ENCODE results near the gene ANKRD13A.

- TF ChIP-seq CTCF (conservative IDR thresholded peaks at IDR 0.05; ENCODE audit: low read depth in 2 of 2), result no peak
- TF ChIP-seq ZNF114 (CRISPR knock-in tag; IDR thresholded peaks at IDR 0.05), result no peak
Observed at GRCh38 chr12:110080410-110080809, 81.2 kb downstream of the ANKRD13A start.

Data from GM23338 (cell line).